ENCODE results near the gene SLC29A3.

SLC29A3 gene

GRCh38 chr10:71392791-71393781, 74.0 kb downstream of the SLC29A3 start:
- no peak for DNase-seq (ENCODE audit: low spot score)

DNA sequence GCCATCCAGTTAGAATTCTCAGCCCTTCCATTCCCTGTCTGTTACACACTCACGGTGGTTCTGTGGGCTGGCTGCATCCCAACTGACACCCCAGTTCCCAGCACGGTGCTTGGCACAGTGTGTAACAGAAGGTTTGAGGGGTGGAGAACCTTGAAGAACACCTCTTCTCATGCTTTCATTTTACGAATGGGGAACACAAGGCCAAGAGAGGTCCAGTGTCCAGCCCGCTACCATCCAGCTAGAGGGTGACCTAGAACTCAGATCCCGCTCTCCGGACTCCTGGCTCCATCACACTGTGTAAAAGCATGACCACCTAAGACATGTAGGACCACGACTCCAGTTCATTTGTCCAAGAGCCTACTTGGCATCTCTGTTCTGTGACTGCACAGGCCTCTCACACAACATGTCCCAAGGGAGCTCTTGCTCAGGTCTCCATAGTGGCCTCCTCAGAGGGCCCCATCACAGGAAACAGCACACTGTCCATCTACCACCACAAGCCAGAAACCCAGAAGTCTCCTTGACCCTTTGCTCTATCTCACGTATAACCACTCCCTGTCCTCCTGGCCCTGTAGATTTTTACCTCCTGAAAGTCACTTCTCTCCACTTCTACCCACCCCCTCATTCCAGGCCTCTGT, 74.9 kb downstream of the SLC29A3 start:
- no peak for DNase-seq (ENCODE audit: low spot score)

- DNase-seq (ENCODE audit: low spot score): no peak
These were observed 76.0 kb downstream of the SLC29A3 start for GRCh38 chr10:71394926-71395562.

DNA sequence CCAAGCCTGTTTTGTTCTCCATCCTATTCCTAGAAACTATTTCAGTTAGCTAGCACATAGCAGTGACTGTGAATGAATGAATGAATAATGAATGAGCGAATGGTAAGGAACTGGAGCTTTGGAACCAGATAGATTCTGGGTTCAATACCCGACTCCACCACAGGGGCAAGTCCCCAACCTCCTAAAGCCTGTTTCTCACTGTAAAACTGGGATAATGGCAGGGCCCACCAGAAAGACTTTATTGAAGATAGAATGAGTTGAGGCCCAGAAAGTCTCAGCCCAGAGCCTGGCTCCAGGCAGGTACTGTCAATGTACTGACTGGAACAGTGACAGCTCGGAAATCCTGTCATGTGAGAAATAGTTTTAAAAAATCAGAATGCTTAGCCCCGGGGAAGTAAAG, 76.6 kb downstream of the SLC29A3 start:
- DNase-seq (ENCODE audit: low spot score): no peak

GRCh38 chr10:71396084-71396710, 77.1 kb downstream of the SLC29A3 start:
- DNase-seq (ENCODE audit: low spot score): peak; percentile 70

GRCh38 chr10:71396711-71397295, 77.7 kb downstream of the SLC29A3 start, which contains the start of gene CDH23:
TSS of gene CDH23 (plus strand) at chr10:71396920. CDS start at chr10:71439832, 42,912 bp downstream.
- peak; percentile 36 for DNase-seq (ENCODE audit: low spot score)

DNA sequence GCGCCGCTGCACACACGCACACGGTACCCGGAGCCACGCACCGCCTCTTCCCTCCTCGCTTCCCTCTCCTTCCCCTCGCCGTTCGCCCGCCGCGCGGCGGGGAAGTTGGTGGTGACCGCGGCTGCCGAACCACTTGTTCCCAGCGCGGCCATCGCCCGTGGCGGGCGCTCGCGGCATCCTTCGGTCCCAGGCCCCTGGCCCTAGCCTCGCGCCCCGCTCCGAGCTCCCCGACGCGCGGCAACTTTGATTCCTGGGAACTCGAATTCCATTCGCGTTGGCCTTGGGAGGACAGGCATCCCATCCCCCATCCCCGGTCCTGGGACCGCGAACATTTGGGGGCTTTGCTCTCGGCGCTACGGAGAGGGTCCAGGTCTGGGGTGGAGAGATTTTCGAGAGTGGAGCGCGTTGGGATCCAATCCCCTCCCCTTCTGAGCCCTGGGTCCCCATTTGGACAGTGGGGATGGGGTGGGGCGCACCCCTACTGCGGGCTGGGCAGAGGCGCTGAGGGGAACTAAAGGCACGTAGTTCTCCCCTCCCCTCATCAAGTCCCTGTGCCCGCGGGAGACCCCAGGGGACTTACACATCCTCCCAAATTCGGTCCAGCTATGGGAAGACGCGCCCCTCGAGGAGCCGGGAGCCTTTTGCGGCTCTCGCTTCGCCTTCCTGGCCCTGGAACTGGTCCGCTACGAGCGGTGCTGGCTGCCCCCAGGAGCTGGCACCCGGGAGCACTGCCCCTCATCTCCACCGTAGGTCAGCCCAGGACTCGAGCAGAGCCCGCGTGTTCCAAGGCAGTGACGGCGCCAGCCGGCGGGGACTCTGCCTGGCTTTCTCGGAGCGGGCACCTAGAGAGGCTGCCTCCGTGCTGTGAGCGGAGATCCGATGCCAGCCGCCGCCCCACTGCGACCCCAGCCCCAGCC, 78.5 kb downstream of the SLC29A3 start:
- no peak for DNase-seq (ENCODE audit: low spot score)

DNA sequence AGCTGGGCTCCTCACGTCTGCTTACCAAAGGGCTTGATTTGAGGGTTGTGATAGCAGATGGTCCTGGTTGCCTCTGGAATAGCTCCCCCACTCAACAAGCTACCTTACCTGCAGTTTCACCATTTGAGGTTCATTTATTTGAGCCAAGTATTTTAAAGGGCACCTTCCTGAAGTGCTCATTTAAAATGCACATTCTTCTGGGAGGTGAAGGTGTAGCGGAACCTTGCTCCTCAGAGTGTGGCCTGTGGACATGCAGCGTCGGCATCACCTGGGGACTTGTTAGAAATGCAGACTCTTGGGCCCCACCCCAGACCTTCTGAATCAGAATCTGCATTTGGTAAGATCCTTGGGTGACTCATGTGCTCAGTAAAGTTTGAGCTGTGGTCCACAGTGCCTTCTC, 79.9 kb downstream of the SLC29A3 start:
- DNase-seq (ENCODE audit: low spot score): no peak

GRCh38 chr10:71399946-71400345, 80.9 kb downstream of the SLC29A3 start:
- no peak for DNase-seq (ENCODE audit: low spot score)

- no peak for DNase-seq (ENCODE audit: low spot score)
These were observed 82.0 kb downstream of the SLC29A3 start for GRCh38 chr10:71401056-71401455.

- DNase-seq (ENCODE audit: low spot score): no peak
These were observed 82.9 kb downstream of the SLC29A3 start for GRCh38 chr10:71402005-71402404.

GRCh38 chr10:71404503-71405295, 85.6 kb downstream of the SLC29A3 start:
- no peak for DNase-seq (ENCODE audit: low spot score)

- DNase-seq (ENCODE audit: low spot score): no peak
These were observed 87.8 kb downstream of the SLC29A3 start for GRCh38 chr10:71406878-71407277.

DNA sequence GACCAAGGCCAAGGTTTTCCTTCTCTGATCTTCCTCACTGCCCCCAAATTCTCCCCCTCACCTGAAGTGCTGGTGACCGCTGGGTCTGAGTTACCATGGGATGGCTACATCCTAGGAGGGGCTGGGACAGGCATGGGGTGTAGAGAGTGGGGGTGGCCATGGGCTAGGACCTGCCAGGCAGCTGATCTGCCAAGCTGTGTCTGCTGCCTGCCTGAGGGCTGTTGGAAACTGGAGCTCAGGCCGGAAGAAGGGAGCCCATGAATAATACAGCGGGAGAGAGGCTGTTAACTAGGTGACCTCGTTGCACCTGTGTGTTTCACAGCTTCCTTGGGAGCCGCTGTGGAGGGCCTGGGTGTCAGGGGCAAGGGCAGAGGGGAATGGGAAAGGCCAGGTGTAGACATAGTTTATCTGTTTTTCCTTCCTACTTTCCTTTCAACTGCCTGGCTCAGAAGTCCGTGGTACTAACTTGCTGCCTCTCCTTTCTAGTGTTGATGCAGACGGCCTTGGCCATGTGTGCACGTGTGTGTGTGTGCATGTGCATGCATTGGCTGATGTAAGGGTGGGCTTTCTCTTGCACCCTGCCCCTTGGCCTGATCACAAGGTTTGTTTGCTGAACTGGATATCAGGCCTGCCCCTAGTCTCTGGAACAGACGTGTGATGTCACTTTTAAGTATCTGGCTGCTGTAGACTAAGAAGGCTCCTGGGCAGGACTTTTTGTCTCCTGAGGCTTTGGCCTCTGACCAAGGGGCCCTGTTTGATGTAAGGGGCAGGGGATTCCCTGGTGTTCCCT, 89.6 kb downstream of the SLC29A3 start:
- DNase-seq (ENCODE audit: low spot score): no peak

GRCh38 chr10:71409516-71410104, 90.6 kb downstream of the SLC29A3 start:
- DNase-seq (ENCODE audit: low spot score): no peak
